GM21619 (cell line): ENCODE results near the gene KIFAP3.
A peak's percentile ranks its signal among the peaks of the same experiment; 100 is the strongest.
"Not testable (repeated sequence)": the region's sequence is repeated elsewhere in the genome, so short reads cannot be mapped to it uniquely, and the experiment has no call there.

Experiments
- ATAC-seq: cut with Tn5 transposase; IDR thresholded peaks from one replicate; pipeline ENCODE4 v1.9.1; 2021; ENCODE audit not compliant: unreplicated experiment

KIFAP3 gene

DNA sequence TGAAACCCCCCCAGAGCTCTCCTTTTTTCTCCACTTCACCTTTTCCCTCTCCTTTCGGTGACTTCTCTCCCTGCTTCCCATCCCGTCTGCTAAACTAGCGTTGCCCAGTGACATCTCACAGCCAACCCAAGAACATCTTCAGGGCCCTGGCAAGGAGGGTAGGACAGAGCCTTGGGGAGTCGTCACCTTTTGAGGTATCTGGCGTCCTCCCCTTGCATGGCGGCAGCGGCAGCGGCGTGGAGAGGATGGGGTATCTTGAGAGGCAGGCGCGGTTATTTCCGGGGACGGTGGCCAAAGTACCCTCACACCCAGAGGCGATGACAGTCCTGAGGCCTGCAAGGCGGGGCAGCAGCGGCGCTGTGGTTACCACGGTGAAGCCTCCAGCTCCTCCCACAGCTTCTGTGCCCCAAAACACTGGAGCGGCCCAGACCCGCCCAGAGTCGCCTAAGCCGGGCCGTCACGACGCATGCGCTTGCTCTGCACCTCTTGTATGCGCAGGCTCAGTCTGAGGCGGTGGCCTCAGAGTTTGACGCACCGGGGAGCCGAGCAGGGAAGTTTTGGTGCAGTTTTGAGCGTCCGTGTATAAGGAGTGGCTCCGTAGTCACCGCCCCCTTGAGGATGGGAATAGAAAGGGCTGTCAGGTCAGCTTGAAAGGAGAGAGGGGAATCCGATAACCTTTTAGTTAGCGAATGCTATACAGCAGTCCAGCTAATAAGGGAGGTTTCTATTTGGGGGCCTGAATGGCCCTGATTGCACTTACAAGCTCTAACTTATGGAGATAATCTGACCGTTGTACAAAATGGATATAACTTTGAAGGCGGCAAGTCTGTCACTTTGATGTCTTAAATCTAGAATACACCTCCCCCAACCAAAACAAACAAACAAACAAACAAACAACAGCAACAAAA is at the start of gene KIFAP3:
Gene KIFAP3, minus strand, starts transcription at position 446 of the 908 bp plus-strand sequence. Its CDS starts 228 bp downstream, at position 218.
- peak; percentile 98 for ATAC-seq

DNA sequence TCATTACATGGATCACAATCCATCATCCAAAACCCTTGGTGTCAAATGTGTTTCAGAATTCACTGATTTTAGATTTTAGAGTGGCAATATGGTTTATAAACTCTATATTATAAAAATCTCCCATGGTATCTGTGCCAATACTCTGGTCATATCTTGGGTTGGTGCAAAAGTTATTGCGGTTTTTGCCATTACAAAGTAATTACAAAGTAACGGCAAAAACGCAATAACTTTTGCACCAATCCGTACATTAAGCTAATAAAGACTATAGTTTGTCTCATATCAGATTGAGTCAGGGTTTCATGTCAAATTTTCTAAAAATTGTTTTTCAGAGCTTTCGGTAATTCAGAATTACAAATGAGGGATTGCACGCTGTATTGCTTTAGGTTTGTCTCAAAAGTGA is 47.9 kb upstream of the KIFAP3 start:
- ATAC-seq = no peak

DNA sequence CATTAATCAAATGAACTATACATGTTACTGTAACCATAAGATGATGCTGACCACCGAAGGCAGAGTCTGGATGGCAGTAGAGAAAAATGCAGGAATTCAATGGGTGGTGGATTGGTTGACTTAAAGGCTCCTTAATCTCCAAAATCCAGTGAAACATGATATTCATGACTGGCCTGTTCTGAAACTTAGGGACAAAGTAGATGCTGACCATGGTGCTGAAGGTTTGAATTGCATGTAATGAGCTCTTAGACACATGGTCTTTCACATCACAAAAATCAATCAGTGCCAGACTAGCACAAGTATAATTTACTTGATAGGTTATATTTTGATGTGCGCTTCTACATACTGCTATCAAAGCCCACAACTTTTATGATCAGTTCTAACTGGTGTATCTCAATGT is 40.4 kb upstream of the KIFAP3 start:
- no peak for ATAC-seq

DNA sequence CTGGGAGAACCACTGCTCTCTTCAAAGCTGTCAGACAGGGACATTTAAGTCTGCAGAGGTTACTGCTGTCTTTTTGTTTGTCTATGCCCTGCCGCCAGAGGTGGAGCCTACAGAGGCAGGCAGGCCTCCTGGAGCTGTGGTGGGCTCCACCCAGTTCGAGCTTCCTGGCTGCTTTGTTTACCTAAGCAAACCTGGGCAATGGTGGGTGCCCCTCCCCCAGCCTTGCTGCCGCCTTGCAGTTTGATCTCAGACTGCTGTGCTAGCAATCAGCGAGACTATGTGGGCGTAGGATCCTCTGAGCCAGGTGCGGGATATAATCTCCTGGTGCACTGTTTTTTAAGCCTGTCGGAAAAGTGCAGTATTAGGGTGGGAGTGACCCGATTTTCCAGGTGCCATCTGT is 38.6 kb upstream of the KIFAP3 start:
- ATAC-seq = not testable (repeated sequence)

DNA sequence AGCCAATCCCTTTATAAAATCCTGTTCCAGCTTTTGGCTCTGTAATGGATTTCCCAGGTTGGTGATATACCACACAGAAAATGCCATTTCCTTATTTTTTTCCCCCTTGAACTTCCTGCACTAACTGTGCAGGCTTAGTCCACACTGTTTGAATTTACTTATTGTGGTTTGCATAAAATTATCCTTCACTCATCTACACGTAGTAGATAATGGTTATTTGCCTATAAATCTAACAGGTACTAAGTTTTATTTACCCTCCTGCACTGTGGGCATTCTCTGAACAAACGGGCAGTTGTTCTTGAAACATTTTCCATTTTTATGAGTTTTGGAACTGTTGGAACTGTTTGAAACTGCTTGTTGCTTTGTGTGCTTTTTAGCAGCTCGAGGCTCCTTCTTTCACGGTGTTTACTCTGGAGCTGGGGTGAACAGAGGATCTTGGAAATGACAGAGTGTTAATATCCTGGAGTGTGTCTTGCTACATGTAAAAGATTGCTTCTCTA is 23.0 kb upstream of the KIFAP3 start:
- ATAC-seq = no peak

DNA sequence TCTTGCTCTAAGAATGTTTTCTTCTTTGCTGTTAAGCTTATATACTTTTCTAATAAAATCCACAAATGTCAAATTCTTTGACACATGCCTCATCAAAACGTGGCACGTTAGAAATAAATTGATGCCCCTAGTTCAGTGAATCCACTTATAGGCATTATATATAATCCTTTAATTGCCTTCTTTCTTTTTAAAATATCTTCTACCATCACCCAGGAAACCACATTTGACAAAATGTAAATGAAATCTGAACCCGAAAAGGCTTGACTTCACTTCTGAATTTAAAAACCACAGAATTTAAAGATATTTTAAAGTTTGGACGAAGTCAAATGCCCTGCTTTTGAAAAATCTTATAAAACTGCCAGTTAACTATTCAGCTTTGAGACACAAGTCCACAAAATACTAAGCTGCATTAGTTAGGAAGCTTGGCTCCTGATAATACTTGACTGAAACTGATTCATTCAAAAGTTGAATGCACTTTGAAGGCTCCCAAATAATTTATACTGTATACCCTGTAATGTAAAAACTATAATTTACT is 22.4 kb upstream of the KIFAP3 start:
- ATAC-seq = no peak

DNA sequence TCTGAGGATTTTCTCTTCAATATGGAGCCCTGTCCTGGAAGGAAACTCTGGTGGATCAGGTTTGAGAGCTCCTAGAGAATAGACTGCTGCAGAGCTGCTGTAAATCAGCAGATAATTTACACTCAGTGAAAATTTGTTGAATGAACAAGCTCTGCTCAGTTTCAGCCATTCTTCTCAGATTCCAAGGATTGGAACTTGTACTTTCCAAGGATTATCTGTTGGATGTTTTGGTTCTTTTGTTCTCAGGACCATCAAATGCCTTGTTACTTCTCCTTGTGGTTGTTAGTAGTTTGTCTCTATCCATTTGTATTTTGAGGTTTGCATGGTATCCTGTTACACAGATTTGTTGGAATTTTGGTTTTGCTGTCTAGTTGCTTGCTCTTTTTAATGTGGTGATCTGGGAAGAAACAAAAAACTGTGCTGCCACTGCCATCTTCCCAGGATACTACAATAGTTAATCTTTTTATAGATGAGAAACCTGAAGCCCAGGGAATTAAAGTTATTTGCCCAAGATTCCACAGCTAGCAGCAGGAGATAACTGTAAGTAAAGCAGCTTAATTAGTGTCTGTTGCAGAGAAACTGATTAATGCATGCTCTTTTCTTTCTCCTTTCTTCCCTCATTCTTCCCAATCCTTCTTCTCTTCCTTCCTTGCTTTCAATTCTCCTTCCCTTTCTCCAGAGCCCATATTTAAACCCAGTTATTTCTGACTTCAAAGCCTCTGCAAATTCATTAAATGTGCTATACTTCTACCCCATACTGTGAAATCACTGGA is 21.7 kb upstream of the KIFAP3 start:
- ATAC-seq = no peak

DNA sequence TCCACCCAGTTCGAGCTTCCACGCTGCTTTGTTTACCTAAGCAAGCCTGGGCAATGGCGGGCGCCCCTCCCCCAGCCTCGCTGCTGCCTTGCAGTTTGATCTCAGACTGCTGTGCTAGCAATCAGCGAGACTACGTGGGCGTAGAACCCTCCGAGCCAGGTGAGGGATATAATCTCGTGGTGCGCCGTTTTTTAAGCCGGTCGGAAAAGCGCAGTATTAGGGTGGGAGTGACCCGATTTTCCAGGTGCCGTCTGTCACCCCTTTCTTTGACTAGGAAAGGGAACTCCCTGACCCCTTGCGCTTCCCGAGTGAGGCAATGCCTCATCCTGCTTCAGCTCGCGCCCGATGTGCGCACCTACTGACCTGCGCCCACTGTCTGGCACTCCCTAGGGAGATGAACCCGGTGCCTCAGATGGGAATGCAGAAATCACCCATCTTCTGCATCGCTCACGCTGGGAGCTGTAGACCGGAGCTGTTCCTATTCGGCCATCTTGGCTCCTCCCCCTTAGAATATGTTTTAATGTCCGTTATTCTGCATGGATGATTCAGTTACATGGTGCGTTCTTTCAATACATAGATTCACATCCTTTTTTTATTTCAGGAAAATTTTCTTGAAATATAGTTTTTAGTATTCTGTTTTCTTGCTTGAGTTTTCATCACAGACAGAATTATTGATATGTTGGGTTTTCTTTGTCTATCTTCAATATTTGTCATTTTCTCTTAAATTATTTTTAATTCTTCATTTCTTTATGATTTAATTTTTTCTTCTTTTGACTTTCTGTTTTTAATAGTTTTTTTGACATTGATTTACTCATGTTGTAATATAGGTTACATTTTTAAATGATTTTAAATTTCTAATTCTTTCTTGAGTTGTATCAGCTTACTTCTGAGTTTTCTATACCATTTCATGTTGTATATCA is 20.5 kb upstream of the KIFAP3 start:
- ATAC-seq = not testable (repeated sequence)

DNA sequence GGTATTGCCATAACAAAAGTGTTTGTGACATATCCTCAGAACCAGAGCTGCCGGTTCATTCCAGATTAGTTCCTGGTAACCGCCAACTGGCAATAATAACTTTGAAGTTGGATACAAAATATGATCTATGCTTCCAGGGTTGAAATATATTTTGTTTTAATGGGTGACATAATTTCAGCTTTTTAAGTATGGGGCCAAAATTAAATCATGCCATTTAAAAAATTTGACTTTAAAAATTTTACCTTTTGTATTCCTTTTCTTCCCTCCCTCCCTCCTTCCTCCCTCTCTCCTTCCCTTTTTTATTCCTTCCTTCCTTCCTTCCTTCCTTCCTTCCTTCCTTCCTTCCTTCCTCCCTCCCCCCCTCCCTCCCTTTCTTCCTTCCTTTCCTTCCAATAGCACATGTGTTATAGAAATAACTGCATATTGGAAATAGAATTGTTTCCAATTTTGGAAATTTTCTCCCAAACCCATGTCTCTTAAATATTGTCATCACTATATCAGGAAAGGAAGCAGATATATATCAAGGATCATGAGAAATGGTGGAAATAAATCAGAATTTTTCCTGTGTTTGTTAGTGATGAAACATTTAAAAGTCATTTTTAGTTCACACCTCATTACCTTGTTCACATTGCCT is 12.0 kb upstream of the KIFAP3 start:
- no peak for ATAC-seq

DNA sequence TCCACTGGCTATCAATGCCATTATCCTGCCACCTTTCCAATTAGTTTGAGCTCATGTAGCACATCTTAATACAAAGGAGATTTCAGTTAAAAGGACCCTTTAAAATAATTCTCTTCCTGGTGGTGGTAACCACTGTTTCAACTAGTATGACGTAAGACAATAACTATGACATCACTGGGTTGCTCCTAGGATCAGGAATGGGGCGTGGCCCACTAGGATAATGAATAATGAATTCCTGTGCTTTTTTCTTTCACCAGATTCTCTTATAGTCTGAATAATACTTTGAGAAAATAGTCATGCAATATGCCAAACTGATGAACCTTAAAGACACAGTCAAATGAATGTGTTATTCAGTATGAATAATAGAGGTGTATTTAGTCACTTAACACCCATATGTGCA is 10.6 kb upstream of the KIFAP3 start:
- no peak for ATAC-seq

DNA sequence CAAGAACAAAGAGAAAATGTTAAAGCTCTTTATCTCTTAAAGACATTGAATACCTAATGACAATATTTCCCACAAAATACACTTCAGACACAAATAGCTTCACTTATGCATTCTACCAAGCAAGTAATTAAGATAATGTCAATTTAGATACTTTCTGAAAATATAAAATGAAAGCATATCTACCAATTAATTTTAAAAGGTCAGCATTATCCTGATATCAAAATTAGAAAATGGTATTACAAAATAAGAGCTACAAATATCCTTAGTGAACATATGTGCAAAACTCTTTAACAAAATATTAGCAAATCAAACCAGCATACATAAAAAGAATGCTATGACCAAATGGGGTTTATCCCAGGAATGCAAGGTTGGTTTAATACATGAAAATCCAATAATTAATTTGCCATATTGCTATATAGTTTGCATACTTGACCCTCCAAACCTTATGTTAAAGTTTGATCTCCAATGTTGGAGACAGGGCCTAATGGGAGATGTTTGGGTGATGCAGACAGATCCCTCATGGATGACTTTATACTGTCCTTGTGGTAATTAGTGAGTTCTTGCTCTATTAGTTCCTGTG is 4.2 kb upstream of the KIFAP3 start:
- ATAC-seq = no peak

DNA sequence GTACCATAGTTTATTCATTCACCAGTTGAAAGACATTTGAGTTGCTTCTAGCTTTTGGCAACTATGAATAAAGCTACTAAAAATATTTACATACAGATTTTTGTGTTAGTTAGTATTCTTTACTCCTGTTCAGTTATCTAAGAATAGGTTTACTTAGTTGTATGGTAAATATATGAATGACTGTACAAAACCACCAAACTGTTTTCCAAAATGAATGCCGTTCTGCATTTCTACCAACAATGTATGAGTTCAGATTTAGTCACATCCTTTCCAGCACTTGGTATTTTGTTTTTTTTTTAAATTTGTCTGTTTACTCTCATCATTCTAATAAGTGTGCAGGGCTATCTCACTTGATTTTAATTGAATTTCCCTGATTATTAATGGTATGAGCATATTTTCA is 3.4 kb upstream of the KIFAP3 start:
- ATAC-seq = no peak

DNA sequence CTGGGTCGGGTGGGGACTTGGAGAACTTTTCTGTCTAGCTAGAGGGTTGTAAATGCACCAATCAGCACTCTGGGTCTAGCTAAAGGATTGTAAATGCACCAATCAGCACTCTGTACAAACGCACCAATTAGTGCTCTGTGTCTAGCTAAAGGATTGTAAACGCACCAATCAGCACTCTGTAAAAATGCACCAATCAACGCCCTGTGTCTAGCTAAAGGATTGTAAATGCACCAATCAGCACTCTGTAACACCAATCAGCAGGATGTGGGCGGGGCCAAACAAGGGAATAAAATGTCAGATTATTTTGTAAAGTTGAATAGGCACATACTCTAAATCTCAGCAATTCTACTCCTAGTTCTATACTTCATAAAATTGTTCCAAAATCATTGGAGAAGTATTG is 2.5 kb upstream of the KIFAP3 start:
- not testable (repeated sequence) for ATAC-seq

DNA sequence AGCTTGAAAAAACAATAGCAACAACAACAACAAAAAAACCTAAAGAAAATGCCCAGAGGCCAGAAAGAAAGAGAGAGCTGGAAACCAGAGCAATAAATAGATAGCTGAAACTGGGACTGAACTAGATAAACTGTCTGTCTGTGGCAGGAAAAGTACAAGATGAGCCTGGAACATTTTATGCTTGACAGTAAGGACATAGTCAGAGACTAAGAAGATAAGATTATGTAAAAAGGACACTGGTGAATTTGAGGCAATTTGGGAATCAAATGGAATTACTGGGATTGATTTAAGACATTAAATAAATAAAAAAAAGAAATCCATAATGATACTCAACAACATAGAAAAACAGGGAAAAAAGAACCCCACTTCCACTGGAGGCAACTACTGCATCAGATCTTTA is 1.7 kb upstream of the KIFAP3 start:
- ATAC-seq = no peak

DNA sequence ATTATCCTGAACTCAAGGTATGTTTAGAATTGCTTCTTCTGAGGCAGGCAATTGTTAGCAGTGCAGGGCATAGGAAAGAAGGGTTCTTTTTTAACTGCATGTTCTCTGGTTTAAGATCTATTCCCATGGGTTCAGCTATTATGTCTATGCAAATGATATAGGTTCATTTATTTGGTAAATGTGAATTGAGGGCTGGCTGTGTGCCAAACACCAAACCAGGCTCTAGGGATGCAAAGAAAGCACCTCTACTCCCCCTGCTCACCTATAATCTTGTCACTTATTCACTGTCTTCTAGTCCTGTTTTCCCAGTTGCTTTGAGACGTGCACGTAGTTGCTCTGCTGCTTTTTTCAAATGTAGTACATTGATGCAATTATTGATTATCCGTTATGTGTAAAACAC is 691 bp upstream of the KIFAP3 start:
- no peak for ATAC-seq

DNA sequence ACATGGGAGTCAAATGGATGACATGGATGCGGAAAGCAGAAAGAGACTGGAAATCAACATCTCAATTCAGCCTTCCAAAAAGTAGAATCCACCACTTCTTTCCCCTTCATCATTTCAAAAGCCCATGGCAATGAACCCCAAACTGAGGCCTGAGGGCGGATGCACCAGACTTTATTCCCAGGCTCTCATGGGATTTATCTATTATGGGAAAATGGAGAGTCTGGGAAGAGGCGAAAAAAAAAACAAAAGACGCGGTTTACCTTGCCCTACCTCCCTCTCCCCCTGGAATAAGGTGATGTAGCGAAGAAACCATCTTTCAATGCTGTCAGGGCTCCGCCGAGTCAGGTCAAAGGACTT is 624 bp downstream of the KIFAP3 start:
- ATAC-seq = no peak

DNA sequence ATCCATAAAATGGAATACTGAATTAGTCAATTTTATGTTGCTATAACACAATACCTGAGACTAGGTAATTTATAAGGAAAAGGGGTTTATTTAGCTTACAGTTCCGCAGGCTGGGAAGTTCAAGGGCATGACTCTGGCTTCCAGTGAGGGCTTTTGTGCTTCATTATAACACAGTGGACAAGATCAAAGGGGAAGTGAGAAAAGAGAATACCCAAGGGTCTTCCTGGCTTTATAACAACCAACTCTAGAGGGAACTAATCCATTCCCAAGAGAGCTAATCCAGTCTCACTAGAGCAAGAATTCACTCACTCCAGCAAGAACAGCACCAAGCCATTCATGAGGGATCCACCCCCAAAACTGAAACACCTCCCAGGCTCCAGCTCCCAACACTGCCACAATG is 3.1 kb downstream of the KIFAP3 start:
- no peak for ATAC-seq

DNA sequence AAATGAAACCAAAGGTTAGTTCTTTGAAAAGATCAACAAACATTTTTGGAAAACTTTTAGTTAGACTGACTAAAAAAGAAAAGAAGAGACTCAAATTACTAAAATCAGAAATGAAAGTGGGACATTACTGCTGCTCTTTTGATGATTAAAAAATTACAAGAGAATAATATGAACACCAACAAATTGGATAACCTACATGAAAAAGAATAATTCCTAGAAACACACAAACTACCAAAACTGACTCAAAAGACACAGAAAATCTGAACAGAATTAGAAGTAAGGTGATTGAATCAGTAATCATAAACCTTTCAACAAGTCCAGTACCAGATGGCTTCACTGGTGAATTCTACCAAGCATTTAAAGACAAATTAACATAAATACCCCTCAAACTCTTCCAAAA is 5.6 kb downstream of the KIFAP3 start:
- no peak for ATAC-seq

DNA sequence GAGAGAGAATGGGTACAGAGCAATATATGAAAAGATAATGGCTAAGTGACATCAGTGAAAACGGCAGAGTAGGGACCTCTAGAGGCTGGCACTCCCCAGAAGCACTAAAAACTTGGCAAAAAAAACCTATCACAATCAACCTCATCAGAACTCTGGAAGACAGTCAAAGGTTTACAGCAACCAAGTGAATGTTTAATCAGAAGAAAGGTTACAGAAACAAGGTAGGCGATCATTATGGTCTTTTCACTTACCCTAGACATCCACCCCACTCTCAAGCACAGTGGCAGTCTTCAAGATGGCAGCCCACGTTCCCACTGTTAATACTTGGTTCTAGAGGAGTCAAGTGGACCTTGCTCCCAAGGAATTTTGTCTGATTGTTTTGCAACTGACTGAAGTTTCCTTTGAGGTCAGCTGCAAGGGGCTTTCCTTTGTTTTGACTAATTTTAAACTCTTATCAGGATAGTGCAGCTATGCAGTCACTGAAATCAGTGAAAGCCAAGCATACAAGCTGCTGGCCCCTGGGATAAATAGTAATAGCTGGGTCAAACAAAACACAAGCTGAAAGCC is 7.2 kb downstream of the KIFAP3 start:
- ATAC-seq = peak; percentile 45

DNA sequence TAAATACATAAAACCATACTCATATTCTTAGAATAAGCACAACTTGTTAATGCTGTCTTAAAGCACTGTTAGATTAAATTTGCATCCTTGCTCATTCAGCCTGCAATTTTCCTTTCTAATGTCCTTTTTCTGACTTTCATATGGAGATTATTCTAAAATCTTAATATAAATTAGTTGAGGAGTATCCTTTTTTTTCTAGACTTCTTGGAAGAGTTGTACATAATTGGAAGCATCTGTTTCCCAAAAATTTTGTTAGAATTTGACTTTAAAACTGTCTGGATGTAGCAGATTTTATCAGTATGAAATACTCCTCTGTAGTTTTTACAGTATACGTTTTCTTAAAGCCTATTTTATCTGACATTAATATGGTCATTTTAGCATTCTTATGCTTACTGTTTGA is 9.7 kb downstream of the KIFAP3 start:
- ATAC-seq = no peak
